ENCODE measurements around the gene SIGMAR1.

Gene SIGMAR1

GRCh38 chr9:34591917-34592866 lies 45.4 kb downstream of the SIGMAR1 start:
- Histone ChIP-seq H2AFZ (ENCODE audit: low read length) (no peak overlapping the region), H3K36me3 (ENCODE audit: insufficient read depth, low read length) (no peaks in the 10 kb centered on the region), H3K4me3 (ENCODE audit: low read length, poor library complexity, severe bottlenecking) (no peak overlapping the region), H3K27me3 (ENCODE audit: insufficient read depth, low read length, poor library complexity, severe bottlenecking) (no peaks in the 10 kb centered on the region), H3K9ac (ENCODE audit: low read depth, low read length, poor library complexity, severe bottlenecking) (no peak overlapping the region), H3K9me2 (replicated peaks; ENCODE audit: low read depth, low read length) (no peaks in the 10 kb centered on the region), H3K4me1 (ENCODE audit: insufficient read depth, low read length, poor library complexity, severe bottlenecking) (peaks cover 3% of the 10 kb centered on the region), H3F3A (ENCODE audit: low read depth) (no peaks in the 10 kb centered on the region), H3K9me3 (ENCODE audit: insufficient read depth, low read depth, low read length) (no peaks in the 10 kb centered on the region), H4K20me1 (ENCODE audit: insufficient read depth, low read length, poor library complexity, severe bottlenecking) (no peaks in the 10 kb centered on the region), H3K79me2 (ENCODE audit: insufficient read depth, low read length) (no peaks in the 10 kb centered on the region), H3K4me2 (ENCODE audit: low read depth, low read length, poor library complexity, severe bottlenecking) (peak overlapping the region; percentile 57)
- no peak for TF ChIP-seq EZH2phosphoT487 (IDR thresholded peaks at IDR 0.05; ENCODE audit: borderline replicate concordance)
- TF ChIP-seq, protein P1, sequence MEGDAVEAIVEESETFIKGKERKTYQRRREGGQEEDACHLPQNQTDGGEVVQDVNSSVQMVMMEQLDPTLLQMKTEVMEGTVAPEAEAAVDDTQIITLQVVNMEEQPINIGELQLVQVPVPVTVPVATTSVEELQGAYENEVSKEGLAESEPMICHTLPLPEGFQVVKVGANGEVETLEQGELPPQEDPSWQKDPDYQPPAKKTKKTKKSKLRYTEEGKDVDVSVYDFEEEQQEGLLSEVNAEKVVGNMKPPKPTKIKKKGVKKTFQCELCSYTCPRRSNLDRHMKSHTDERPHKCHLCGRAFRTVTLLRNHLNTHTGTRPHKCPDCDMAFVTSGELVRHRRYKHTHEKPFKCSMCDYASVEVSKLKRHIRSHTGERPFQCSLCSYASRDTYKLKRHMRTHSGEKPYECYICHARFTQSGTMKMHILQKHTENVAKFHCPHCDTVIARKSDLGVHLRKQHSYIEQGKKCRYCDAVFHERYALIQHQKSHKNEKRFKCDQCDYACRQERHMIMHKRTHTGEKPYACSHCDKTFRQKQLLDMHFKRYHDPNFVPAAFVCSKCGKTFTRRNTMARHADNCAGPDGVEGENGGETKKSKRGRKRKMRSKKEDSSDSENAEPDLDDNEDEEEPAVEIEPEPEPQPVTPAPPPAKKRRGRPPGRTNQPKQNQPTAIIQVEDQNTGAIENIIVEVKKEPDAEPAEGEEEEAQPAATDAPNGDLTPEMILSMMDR (conservative IDR thresholded peaks at IDR 0.05; ENCODE audit: low read length): peak; percentile 11; the same call in 1 of the 2 replicates

GRCh38 chr9:34591248-34591916 lies 46.2 kb downstream of the SIGMAR1 start:
- no peak overlapping the region for H3K9ac ChIP-seq (ENCODE audit: low read depth, low read length, poor library complexity, severe bottlenecking)
- TF ChIP-seq EZH2phosphoT487 (IDR thresholded peaks at IDR 0.05; ENCODE audit: borderline replicate concordance): no peak
- TF ChIP-seq, protein P1 (conservative IDR thresholded peaks at IDR 0.05; ENCODE audit: low read length): peak; percentile 73
- no peaks in the 10 kb centered on the region for H3K9me2 ChIP-seq (replicated peaks; ENCODE audit: low read depth, low read length)
- H3K9me3 ChIP-seq (ENCODE audit: insufficient read depth, low read depth, low read length): no peaks in the 10 kb centered on the region
- peaks cover 3% of the 10 kb centered on the region for H3K4me1 ChIP-seq (ENCODE audit: insufficient read depth, low read length, poor library complexity, severe bottlenecking)
- H3K79me2 ChIP-seq (ENCODE audit: insufficient read depth, low read length): no peaks in the 10 kb centered on the region
- H3K4me2 ChIP-seq (ENCODE audit: low read depth, low read length, poor library complexity, severe bottlenecking): peak overlapping the region; percentile 57
- no peaks in the 10 kb centered on the region for H4K20me1 ChIP-seq (ENCODE audit: insufficient read depth, low read length, poor library complexity, severe bottlenecking)
- H3K36me3 ChIP-seq (ENCODE audit: insufficient read depth, low read length): no peaks in the 10 kb centered on the region
- H3K27me3 ChIP-seq (ENCODE audit: insufficient read depth, low read length, poor library complexity, severe bottlenecking): no peaks in the 10 kb centered on the region
- H3K4me3 ChIP-seq (ENCODE audit: low read length, poor library complexity, severe bottlenecking): peak overlapping the region; percentile 47
- H2AFZ ChIP-seq (ENCODE audit: low read length): no peak overlapping the region
- no peaks in the 10 kb centered on the region for H3F3A ChIP-seq (ENCODE audit: low read depth)

- Histone ChIP-seq H3K79me2 (ENCODE audit: insufficient read depth, low read length) (no peaks in the 10 kb centered on the region), H2AFZ (ENCODE audit: low read length) (no peak overlapping the region), H3K36me3 (ENCODE audit: insufficient read depth, low read length) (no peaks in the 10 kb centered on the region), H3K4me3 (ENCODE audit: low read length, poor library complexity, severe bottlenecking) (no peak overlapping the region), H3K9me2 (replicated peaks; ENCODE audit: low read depth, low read length) (no peaks in the 10 kb centered on the region), H3K9ac (ENCODE audit: low read depth, low read length, poor library complexity, severe bottlenecking) (no peak overlapping the region), H3K9me3 (ENCODE audit: insufficient read depth, low read depth, low read length) (no peaks in the 10 kb centered on the region), H3K4me2 (ENCODE audit: low read depth, low read length, poor library complexity, severe bottlenecking) (peak overlapping the region; percentile 57), H3F3A (ENCODE audit: low read depth) (no peaks in the 10 kb centered on the region), H4K20me1 (ENCODE audit: insufficient read depth, low read length, poor library complexity, severe bottlenecking) (no peaks in the 10 kb centered on the region), H3K4me1 (ENCODE audit: insufficient read depth, low read length, poor library complexity, severe bottlenecking) (peaks cover 11% of the 10 kb centered on the region), H3K27me3 (ENCODE audit: insufficient read depth, low read length, poor library complexity, severe bottlenecking) (no peaks in the 10 kb centered on the region)
- TF ChIP-seq, protein P1 (conservative IDR thresholded peaks at IDR 0.05; ENCODE audit: low read length): no peak
- no peak for TF ChIP-seq EZH2phosphoT487 (IDR thresholded peaks at IDR 0.05; ENCODE audit: borderline replicate concordance)
Observed at GRCh38 chr9:34590381-34591247, 47.0 kb downstream of the SIGMAR1 start.

Data from Loucy (cell line).